K562 (cell line): Measurements from ENCODE around the gene ZDHHC16. TPM values are rescaled to one million over a fixed set of nuclear protein-coding genes. Genes with fewer than 3 reads are reported as not detected.
A peak's percentile ranks its signal among the peaks of the same experiment; 100 is the strongest.

Experiments
- CC2D1A ChIP-seq: fragments of 450-650 bp; IDR thresholded peaks from 2 replicates; pipeline ENCODE4 v1.6.1; 2017; ENCODE audit warnings: mild to moderate bottlenecking
- EHMT2 ChIP-seq: fragments of 450-650 bp; IDR thresholded peaks from 2 replicates; pipeline ENCODE4 v1.6.1; 2018; ENCODE audit warnings: antibody characterized with exemption
- HNRNPH1 ChIP-seq: fragments of 200-400 bp; formaldehyde crosslinking; optimal IDR thresholded peaks from 2 replicates; pipeline ENCODE3; 2017; ENCODE audit warnings: low read depth, mild to moderate bottlenecking, low read length, moderate library complexity
- IRF1 ChIP-seq: sonication (generic); formaldehyde crosslinking; IDR thresholded peaks from 2 replicates; pipeline ENCODE4 v1.8.0; 2022; ENCODE audit warnings: missing genetic modification reagents, mild to moderate bottlenecking, borderline replicate concordance
- JUNB ChIP-seq: fragments of 450-650 bp; formaldehyde crosslinking; conservative IDR thresholded peaks from 2 replicates; pipeline ENCODE4 v1.4.0; 2020; ENCODE audit warnings: mild to moderate bottlenecking
- MEIS2 ChIP-seq: fragments of 450-650 bp; IDR thresholded peaks from 2 replicates; pipeline ENCODE4 v1.6.1; 2014; ENCODE audit warnings: mild to moderate bottlenecking; ENCODE audit not compliant: partially characterized antibody
- OTX1 ChIP-seq: fragments of 450-650 bp; formaldehyde crosslinking; IDR thresholded peaks from 2 replicates; pipeline ENCODE4 v1.4.0; 2022; ENCODE audit warnings: mild to moderate bottlenecking
- RAD21 ChIP-seq, 2 experiments: fragments of 250-450 bp in 1 of 2; fragments of 450-650 bp in 1 of 2; sonication (Bioruptor Pico) in 1 of 2; formaldehyde crosslinking in 1 of 2; IDR thresholded peaks in 1 of 2; conservative IDR thresholded peaks in 1 of 2; 2 replicates each; pipeline versions ENCODE4 v1.4.0 to v1.8.0; 2020 to 2022; ENCODE audit warnings: mild to moderate bottlenecking in 2 of 2, moderate library complexity in 1 of 2
- SMAD4 ChIP-seq: fragments of 250-450 bp; sonication (Bioruptor Pico); conservative IDR thresholded peaks from 2 replicates; pipeline ENCODE4 v1.8.0; 2021; ENCODE audit warnings: inconsistent platforms, mild to moderate bottlenecking, moderate library complexity
- SNAPC5 ChIP-seq: fragments of 250-450 bp; sonication (Bioruptor Pico); IDR thresholded peaks from 2 replicates; pipeline ENCODE4 v1.8.0; 2021; ENCODE audit warnings: moderate library complexity, mild to moderate bottlenecking, inconsistent platforms
- STAT6 ChIP-seq: sonication (generic); formaldehyde crosslinking; IDR thresholded peaks from 2 replicates; pipeline ENCODE4 v1.8.1; 2023; ENCODE audit warnings: mild to moderate bottlenecking, missing genetic modification reagents
- TBL1XR1 ChIP-seq, 2 experiments: IDR thresholded peaks; 2 replicates each; pipeline ENCODE4 v1.6.1; 2012; ENCODE audit warnings: improper control_type of control experiment in 2 of 2, low read length in 2 of 2, mild to moderate bottlenecking in 1 of 2
- ZNF23 ChIP-seq: fragments of 250-450 bp; sonication (Bioruptor Pico); IDR thresholded peaks from 2 replicates; pipeline ENCODE4 v1.4.0; 2020; ENCODE audit warnings: mild to moderate bottlenecking
- ZNF507 ChIP-seq: conservative IDR thresholded peaks from 2 replicates; pipeline ENCODE4 v1.6.1; 2017; ENCODE audit warnings: missing genetic modification characterization, missing compliant biosample characterization
- polyA plus RNA-seq, 8 experiments: library from polyadenylated mRNA; depleted of rRNA in 4 of 8; stranded (reverse) in 5 of 8; unstranded in 3 of 8; fragments of >200 nt; fragmentation: Nextera tagmentation in 2 of 8; fragmentation: Illumina TruSeq in 1 of 8; extraction: Ambion mirVana in 2 of 8; extraction: Trizol in 1 of 8; gene quantifications; 2 replicates each; pipeline versions ENCODE4 v1.2.1 to v1.2.3, GENCODE V29; 2011 to 2014; ENCODE audit warnings: inconsistent platforms in 1 of 8, missing spikeins in 1 of 8
- total RNA-seq, 7 experiments: library from RNA; depleted of rRNA in 6 of 7; stranded (reverse); fragments of >200 nt in 6 of 7; fragmentation: Illumina TruSeq in 2 of 7; extraction: Trizol in 2 of 7; gene quantifications; 2 replicates each; pipeline versions ENCODE4 v1.2.1 to v1.2.3, GENCODE V29; 2011 to 2021; ENCODE audit warnings: low replicate concordance in 1 of 7
- TF ChIP-seq, protein P1 (sequence below): fragments of 250-450 bp; sonication (Bioruptor Pico); IDR thresholded peaks from 2 replicates; pipeline ENCODE4 v1.8.0; 2021; ENCODE audit warnings: borderline replicate concordance, mild to moderate bottlenecking, moderate library complexity; ENCODE audit not compliant: poor library complexity, severe bottlenecking
- TF ChIP-seq, protein P2 (sequence below): fragments of 250-450 bp; sonication (Bioruptor Pico); IDR thresholded peaks from 2 replicates; pipeline ENCODE4 v1.5.0; 2021; ENCODE audit warnings: mild to moderate bottlenecking, borderline replicate concordance
- TF ChIP-seq, protein P3 (sequence below): fragments of 450-650 bp; IDR thresholded peaks from 2 replicates; pipeline ENCODE4 v1.6.1; 2018; ENCODE audit warnings: mild to moderate bottlenecking, low read depth; ENCODE audit not compliant: partially characterized antibody

Gene ZDHHC16
- total and polyA plus RNA-seq, 9 of the 15 experiments (the other 6 are each of a cell fraction or from before 2014, with no cell fraction given): 12.5 to 33.8 (median 21.3) TPM

GRCh38 chr10:97407211-97407951 is 38.6 kb upstream of the ZDHHC16 start (continued):
- TF ChIP-seq, protein P1, sequence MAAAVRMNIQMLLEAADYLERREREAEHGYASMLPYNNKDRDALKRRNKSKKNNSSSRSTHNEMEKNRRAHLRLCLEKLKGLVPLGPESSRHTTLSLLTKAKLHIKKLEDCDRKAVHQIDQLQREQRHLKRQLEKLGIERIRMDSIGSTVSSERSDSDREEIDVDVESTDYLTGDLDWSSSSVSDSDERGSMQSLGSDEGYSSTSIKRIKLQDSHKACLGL (CRISPR knock-in tag): no peak
- TF ChIP-seq CC2D1A (peak; percentile 51; the same call in 1 of the 2 replicates), JUNB (CRISPR knock-in tag) (no peak), MEIS2 (peak; percentile 5), ZNF23 (CRISPR knock-in tag) (no peak), IRF1 (CRISPR knock-in tag) (no peak), SNAPC5 (no peak), HNRNPH1 (no peak), OTX1 (CRISPR knock-in tag) (no peak), EHMT2 (no peak), STAT6 (CRISPR knock-in tag) (no peak), RAD21 (CRISPR knock-in tag; conservative IDR thresholded peaks at IDR 0.05 in 1 of 2, IDR thresholded peaks at IDR 0.05 in 1 of 2) (peak; percentile 64 to 77), SMAD4 (CRISPR knock-in tag) (0 out of 2 replicates have a peak, but pooled peaks have one; percentile 7), ZNF507 (tag) (no peak), TBL1XR1 (IDR thresholded peaks at IDR 0.05; ENCODE audit: low read length in 2 of 2) (no peak)
- TF ChIP-seq, protein P2, sequence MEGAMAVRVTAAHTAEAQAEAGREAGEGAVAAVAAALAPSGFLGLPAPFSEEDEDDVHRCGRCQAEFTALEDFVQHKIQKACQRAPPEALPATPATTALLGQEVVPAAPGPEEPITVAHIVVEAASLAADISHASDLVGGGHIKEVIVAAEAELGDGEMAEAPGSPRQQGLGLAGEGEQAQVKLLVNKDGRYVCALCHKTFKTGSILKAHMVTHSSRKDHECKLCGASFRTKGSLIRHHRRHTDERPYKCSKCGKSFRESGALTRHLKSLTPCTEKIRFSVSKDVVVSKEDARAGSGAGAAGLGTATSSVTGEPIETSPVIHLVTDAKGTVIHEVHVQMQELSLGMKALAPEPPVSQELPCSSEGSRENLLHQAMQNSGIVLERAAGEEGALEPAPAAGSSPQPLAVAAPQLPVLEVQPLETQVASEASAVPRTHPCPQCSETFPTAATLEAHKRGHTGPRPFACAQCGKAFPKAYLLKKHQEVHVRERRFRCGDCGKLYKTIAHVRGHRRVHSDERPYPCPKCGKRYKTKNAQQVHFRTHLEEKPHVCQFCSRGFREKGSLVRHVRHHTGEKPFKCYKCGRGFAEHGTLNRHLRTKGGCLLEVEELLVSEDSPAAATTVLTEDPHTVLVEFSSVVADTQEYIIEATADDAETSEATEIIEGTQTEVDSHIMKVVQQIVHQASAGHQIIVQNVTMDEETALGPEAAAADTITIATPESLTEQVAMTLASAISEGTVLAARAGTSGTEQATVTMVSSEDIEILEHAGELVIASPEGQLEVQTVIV (CRISPR knock-in tag): no peak
- TF ChIP-seq, protein P3, sequence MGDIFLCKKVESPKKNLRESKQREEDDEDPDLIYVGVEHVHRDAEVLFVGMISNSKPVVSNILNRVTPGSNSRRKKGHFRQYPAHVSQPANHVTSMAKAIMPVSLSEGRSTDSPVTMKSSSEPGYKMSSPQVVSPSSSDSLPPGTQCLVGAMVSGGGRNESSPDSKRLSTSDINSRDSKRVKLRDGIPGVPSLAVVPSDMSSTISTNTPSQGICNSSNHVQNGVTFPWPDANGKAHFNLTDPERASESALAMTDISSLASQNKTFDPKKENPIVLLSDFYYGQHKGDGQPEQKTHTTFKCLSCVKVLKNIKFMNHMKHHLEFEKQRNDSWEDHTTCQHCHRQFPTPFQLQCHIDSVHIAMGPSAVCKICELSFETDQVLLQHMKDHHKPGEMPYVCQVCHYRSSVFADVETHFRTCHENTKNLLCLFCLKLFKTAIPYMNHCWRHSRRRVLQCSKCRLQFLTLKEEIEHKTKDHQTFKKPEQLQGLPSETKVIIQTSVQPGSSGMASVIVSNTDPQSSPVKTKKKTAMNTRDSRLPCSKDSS: no peak
